ENCODE data around the gene TTC39A.

Gene TTC39A

GRCh38 chr1:51301152-51301843 is 29.1 kb downstream of the TTC39A start:
- Histone ChIP-seq H3K36me3 (no peaks in the 10 kb centered on the region), H3K4me1 (no peaks in the 10 kb centered on the region), H3K27me3 (no peaks in the 10 kb centered on the region), H3K4me3 (ENCODE audit: low read depth, low read length) (no peak overlapping the region), H3K9me3 (no peaks in the 10 kb centered on the region)
- no peak for DNase-seq
- no peak for TF ChIP-seq CTCF (IDR thresholded peaks at IDR 0.05; ENCODE audit: low read depth, low read length)

DNA sequence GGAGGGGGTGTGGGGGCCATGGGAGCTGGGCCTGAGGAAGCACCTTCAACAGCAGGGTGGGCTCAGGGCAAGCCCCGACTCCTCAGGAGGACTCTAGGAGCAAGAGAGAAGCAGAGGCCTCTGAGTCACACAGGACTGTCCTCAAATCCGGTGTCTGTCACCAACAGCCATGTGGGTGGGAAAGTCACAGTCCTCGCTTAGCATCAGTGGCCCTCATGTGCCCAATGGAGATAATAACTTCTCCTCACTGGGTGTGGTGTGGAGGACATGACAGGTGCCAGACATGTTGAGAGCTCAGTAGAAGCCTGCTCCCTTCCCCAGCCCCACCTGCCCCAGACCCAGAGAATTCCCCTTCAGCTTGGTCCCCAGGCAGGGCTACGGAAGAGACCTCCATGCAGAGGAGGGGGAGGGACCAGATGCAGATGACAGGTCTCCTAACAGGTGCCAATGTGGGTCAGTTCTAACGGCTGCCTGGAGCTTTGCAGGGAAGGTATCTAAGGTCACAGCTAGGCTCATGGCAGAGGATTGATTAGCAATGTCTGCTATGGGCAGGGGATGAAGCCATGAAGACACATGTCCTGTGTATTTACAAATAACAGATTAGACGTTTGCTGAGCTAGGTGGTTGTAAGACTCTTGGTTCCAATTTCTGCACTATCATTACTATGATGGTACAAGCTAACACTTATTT is 30.2 kb downstream of the TTC39A start:
- Histone ChIP-seq H3K4me3 (ENCODE audit: low read depth, low read length) (no peak overlapping the region), H3K27me3 (no peaks in the 10 kb centered on the region), H3K36me3 (no peaks in the 10 kb centered on the region), H3K9me3 (no peaks in the 10 kb centered on the region), H3K4me1 (no peaks in the 10 kb centered on the region)
- DNase-seq, result no peak
- TF ChIP-seq CTCF (IDR thresholded peaks at IDR 0.05; ENCODE audit: low read depth, low read length), result no peak

DNA sequence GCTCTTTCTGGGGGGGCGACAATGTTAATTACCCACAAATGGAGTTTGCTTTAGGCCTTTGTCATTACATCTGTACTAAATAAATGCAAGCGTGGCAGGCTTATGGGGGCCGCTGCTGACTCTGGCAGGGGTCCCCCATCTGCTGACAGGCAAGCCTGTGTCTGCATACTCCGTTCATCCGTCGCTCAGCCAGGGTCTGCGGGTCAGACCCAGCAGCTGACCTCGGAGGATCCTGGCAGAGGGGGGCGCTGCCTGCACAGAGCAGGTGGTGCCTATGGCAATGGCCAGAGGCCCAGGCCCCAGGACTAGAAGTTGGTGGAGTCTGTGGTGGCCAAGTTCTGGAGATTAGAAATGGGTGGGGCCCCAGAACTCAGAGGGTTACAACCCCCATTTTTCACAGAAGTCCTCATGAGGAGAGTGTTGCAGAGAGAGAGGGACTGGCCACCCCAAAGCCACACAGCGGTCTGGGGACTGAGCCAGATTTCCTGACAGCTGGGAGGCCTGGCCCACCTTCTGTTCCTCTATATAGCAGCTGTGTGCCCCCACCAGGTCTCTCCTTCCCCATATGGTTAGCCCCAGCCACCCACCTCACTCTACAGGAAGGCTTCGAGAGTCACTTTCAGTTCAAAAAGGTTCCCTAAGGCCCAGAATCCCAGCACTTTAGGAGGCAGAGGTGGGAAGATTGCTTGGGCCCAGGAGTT is 31.0 kb downstream of the TTC39A start:
- no peak for TF ChIP-seq CTCF (IDR thresholded peaks at IDR 0.05; ENCODE audit: low read depth, low read length)
- no peak overlapping the region for H3K4me3 ChIP-seq (ENCODE audit: low read depth, low read length)

DNA sequence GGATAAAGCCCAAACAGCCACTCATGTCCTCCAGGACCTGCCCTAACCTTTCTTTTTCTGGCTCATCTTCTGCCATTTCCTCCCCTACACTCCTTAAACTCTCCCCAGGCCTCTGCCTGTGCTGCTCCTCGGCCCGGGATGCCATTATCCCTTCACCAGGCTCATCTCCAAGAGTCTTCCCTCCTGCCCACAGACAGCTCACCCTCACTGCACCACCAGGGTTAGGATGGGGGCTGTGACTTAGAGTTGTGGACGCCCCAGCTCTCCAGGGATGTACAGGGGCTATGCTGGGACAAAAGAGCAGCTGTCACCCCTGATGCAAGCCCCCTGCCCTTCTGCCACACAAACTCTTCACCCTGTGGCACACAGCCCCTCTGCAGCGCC is 32.0 kb downstream of the TTC39A start:
- Histone ChIP-seq H3K27me3 (no peaks in the 10 kb centered on the region), H3K4me1 (no peaks in the 10 kb centered on the region), H3K36me3 (no peaks in the 10 kb centered on the region), H3K9me3 (no peaks in the 10 kb centered on the region), H3K4me3 (ENCODE audit: low read depth, low read length) (no peak overlapping the region)
- DNase-seq, result no peak
- TF ChIP-seq CTCF (IDR thresholded peaks at IDR 0.05; ENCODE audit: low read depth, low read length), result no peak

More for the DNA sequence above, 31.0 kb downstream of the TTC39A start:
- DNase-seq, result no peak
- no peaks in the 10 kb centered on the region for H3K4me1 ChIP-seq
- no peaks in the 10 kb centered on the region for H3K27me3 ChIP-seq
- no peaks in the 10 kb centered on the region for H3K36me3 ChIP-seq
- no peaks in the 10 kb centered on the region for H3K9me3 ChIP-seq

DNA sequence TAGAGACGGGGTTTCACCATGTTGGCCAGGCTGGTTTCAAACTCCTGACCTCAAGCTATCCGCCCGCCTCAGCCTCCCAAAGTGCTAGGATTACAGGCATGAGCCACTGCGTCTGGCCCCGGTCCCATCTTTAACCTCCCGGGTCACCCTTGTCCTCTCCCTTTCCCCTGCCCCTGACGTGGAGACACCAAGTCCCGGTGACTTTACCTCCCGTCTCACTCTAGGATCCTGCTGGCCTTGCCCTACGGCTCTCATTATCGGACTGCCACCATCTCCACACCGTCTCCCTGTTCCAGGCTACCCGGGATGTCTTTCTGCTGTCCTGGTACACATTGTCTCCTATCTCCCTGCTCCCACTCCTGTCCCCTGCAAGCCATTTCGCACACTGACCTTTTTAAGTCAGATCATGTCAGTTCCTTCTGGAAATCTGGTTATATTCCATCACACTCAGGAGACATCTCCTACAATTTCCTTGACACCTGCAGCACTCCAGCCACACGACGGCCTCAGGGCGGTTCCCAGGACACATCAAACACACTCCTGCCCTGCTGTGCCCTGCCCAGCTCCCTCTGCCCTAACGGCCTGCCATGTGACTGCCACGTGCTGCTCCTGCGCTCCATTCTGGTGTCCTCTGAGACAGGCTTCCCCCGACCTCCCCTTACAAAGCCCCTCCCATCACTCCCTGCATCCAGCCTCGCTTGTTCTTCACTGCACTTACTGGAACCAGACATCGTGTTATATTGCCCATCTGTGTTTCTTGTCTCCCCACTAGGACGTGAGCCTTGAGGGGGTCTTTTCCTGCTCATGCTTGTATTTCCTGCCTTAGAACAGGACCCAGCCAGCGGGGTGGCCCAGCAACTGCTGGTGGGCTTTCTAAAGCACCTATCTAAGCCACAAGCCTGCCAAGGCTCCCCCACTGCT is 32.7 kb downstream of the TTC39A start:
- DNase-seq, result no peak
- Histone ChIP-seq H3K4me1 (no peaks in the 10 kb centered on the region), H3K9me3 (no peaks in the 10 kb centered on the region), H3K4me3 (ENCODE audit: low read depth, low read length) (no peak overlapping the region), H3K36me3 (no peaks in the 10 kb centered on the region), H3K27me3 (no peaks in the 10 kb centered on the region)
- no peak for TF ChIP-seq CTCF (IDR thresholded peaks at IDR 0.05; ENCODE audit: low read depth, low read length)

All from BE2C (cell line).